ENCODE measurements around the gene CHURC1.

The CHURC1 gene

GRCh38 chr14:64919618-64920017 lies 5.4 kb downstream of the CHURC1 start:
- H3K56ac ChIP-seq (ENCODE audit: low read length) = no peak overlapping the region
- H4K5ac ChIP-seq (ENCODE audit: low read length) = no peak overlapping the region
- H3K23ac ChIP-seq (ENCODE audit: low read length) = no peak overlapping the region
- no peak overlapping the region for H3K4me2 ChIP-seq (ENCODE audit: low read length)
- H2BK120ac ChIP-seq (ENCODE audit: low read depth, low read length) = no peak overlapping the region
- DNase-seq = peak; percentile 38
- no peak overlapping the region for H3K4me3 ChIP-seq (ENCODE audit: low read length)
- H4K8ac ChIP-seq (ENCODE audit: low read depth, low read length) = no peak overlapping the region
- no peak overlapping the region for H2BK5ac ChIP-seq (ENCODE audit: low read length)
- H3K18ac ChIP-seq (ENCODE audit: low read length) = no peak overlapping the region
- peaks cover 11% of the 10 kb centered on the region for H3K79me1 ChIP-seq (ENCODE audit: low read length)
- no peaks in the 10 kb centered on the region for H3K36me3 ChIP-seq (ENCODE audit: control insufficient read depth, insufficient read depth, low read length)
- no peak overlapping the region for H2AK5ac ChIP-seq (ENCODE audit: low read length)
- peaks cover 2% of the 10 kb centered on the region for H3K4me1 ChIP-seq (ENCODE audit: control insufficient read depth, low read depth, low read length)
- no peak overlapping the region for H3K27ac ChIP-seq (ENCODE audit: low read depth, low read length)
- no peak overlapping the region for H3K4ac ChIP-seq (ENCODE audit: low read depth, low read length)
- no CpG with 5 or more reads among the region's 5 CpGs for WGBS (ENCODE audit: extremely low coverage, insufficient coverage, low lambda C conversion rate)
- H2BK15ac ChIP-seq (replicated peaks; ENCODE audit: low read depth) = no peak overlapping the region
- H3K9ac ChIP-seq (ENCODE audit: low read length) = no peak overlapping the region
- no peaks in the 10 kb centered on the region for H3K27me3 ChIP-seq (ENCODE audit: insufficient read depth, low read length, poor library complexity)
- peaks cover 12% of the 10 kb centered on the region for H3K79me2 ChIP-seq (ENCODE audit: control insufficient read depth, insufficient read depth, low read length)

DNA sequence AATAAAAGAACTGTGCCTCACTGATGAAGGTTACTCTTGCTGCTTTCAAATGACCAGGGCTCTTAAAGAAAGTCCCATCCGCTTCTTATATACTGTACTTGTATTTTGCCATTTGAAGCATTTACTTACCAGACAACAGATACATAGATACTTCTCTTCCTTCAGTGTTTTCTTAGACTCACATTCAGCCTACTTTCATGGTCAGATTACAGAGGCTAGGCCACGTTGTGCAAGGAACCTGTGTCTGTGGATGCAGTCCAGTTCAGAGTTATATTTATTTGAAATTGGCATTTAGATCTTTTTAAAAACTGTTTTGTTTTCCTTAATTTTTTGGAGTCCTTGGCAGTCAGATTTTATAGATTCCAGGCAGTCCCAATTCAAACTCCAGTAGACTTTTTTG lies 6.2 kb downstream of the CHURC1 start:
- no peak overlapping the region for H2BK120ac ChIP-seq (ENCODE audit: low read depth, low read length)

DNA sequence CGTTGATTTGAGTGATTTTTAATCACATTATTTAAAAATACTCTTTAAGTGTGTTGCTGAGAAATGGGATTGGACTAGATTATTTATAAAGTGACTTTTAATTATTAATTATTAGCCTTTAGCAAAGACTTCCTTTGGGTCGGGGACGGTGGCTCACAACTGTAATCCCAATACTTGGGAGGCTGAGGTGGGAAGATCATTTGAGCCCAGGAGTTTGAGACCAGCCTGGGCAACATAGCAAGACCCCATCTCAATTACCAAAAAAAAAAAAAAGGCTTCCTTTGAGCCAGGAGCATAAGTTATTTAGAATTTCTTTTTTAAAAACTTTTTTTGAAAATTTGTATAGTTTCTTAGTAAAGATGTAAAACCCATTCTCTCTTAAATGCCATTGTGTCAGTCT lies 8.8 kb downstream of the CHURC1 start:
- no peak overlapping the region for H2BK120ac ChIP-seq (ENCODE audit: low read depth, low read length)
- peaks cover 1% of the 10 kb centered on the region for H3K79me2 ChIP-seq (ENCODE audit: control insufficient read depth, insufficient read depth, low read length)
- no peaks in the 10 kb centered on the region for H3K27me3 ChIP-seq (ENCODE audit: insufficient read depth, low read length, poor library complexity)
- H3K4me2 ChIP-seq (ENCODE audit: low read length) = no peak overlapping the region
- H3K79me1 ChIP-seq (ENCODE audit: low read length) = peaks cover 3% of the 10 kb centered on the region
- H3K4ac ChIP-seq (ENCODE audit: low read depth, low read length) = no peak overlapping the region
- WGBS (ENCODE audit: extremely low coverage, insufficient coverage, low lambda C conversion rate) = no CpG with 5 or more reads among the region's 3 CpGs
- H2BK15ac ChIP-seq (replicated peaks; ENCODE audit: low read depth) = no peak overlapping the region
- H3K9ac ChIP-seq (ENCODE audit: low read length) = no peak overlapping the region
- no peak overlapping the region for H3K18ac ChIP-seq (ENCODE audit: low read length)
- no peak overlapping the region for H3K56ac ChIP-seq (ENCODE audit: low read length)
- H2BK5ac ChIP-seq (ENCODE audit: low read length) = no peak overlapping the region
- peaks cover 2% of the 10 kb centered on the region for H3K36me3 ChIP-seq (ENCODE audit: control insufficient read depth, insufficient read depth, low read length)
- no peak overlapping the region for H4K8ac ChIP-seq (ENCODE audit: low read depth, low read length)
- no peak overlapping the region for H3K27ac ChIP-seq (ENCODE audit: low read depth, low read length)
- H3K4me1 ChIP-seq (ENCODE audit: control insufficient read depth, low read depth, low read length) = no peaks in the 10 kb centered on the region
- H2AK5ac ChIP-seq (ENCODE audit: low read length) = no peak overlapping the region
- H3K4me3 ChIP-seq (ENCODE audit: low read length) = no peak overlapping the region
- DNase-seq = no peak
- no peak overlapping the region for H3K23ac ChIP-seq (ENCODE audit: low read length)
- no peak overlapping the region for H4K5ac ChIP-seq (ENCODE audit: low read length)

More for the DNA sequence above, 6.2 kb downstream of the CHURC1 start:
- Histone ChIP-seq H3K36me3 (ENCODE audit: control insufficient read depth, insufficient read depth, low read length) (no peaks in the 10 kb centered on the region), H3K9ac (ENCODE audit: low read length) (no peak overlapping the region), H2AK5ac (ENCODE audit: low read length) (no peak overlapping the region), H3K4me1 (ENCODE audit: control insufficient read depth, low read depth, low read length) (no peaks in the 10 kb centered on the region), H3K79me2 (ENCODE audit: control insufficient read depth, insufficient read depth, low read length) (peaks cover 4% of the 10 kb centered on the region), H3K56ac (ENCODE audit: low read length) (no peak overlapping the region), H4K5ac (ENCODE audit: low read length) (no peak overlapping the region), H2BK15ac (replicated peaks; ENCODE audit: low read depth) (no peak overlapping the region), H3K27me3 (ENCODE audit: insufficient read depth, low read length, poor library complexity) (no peaks in the 10 kb centered on the region), H3K18ac (ENCODE audit: low read length) (no peak overlapping the region), H2BK5ac (ENCODE audit: low read length) (no peak overlapping the region), H3K4me2 (ENCODE audit: low read length) (no peak overlapping the region), H4K8ac (ENCODE audit: low read depth, low read length) (no peak overlapping the region), H3K79me1 (ENCODE audit: low read length) (peaks cover 6% of the 10 kb centered on the region), H3K27ac (ENCODE audit: low read depth, low read length) (no peak overlapping the region), H3K23ac (ENCODE audit: low read length) (no peak overlapping the region), H3K4me3 (ENCODE audit: low read length) (no peak overlapping the region), H3K4ac (ENCODE audit: low read depth, low read length) (no peak overlapping the region)
- no peak for DNase-seq
- no CpG with 5 or more reads among the region's 2 CpGs for WGBS (ENCODE audit: extremely low coverage, insufficient coverage, low lambda C conversion rate)

GRCh38 chr14:64926398-64926995 lies 12.2 kb downstream of the CHURC1 start:
- Histone ChIP-seq H3K27me3 (ENCODE audit: insufficient read depth, low read length, poor library complexity) (no peaks in the 10 kb centered on the region), H3K56ac (ENCODE audit: low read length) (no peak overlapping the region), H4K8ac (ENCODE audit: low read depth, low read length) (no peak overlapping the region), H4K5ac (ENCODE audit: low read length) (no peak overlapping the region), H3K4ac (ENCODE audit: low read depth, low read length) (no peak overlapping the region), H2AK5ac (ENCODE audit: low read length) (no peak overlapping the region), H2BK5ac (ENCODE audit: low read length) (no peak overlapping the region), H3K27ac (ENCODE audit: low read depth, low read length) (no peak overlapping the region), H3K23ac (ENCODE audit: low read length) (no peak overlapping the region), H3K4me3 (ENCODE audit: low read length) (no peak overlapping the region), H2BK15ac (replicated peaks; ENCODE audit: low read depth) (no peak overlapping the region), H3K9ac (ENCODE audit: low read length) (no peak overlapping the region), H3K79me2 (ENCODE audit: control insufficient read depth, insufficient read depth, low read length) (no peaks in the 10 kb centered on the region), H3K4me1 (ENCODE audit: control insufficient read depth, low read depth, low read length) (no peaks in the 10 kb centered on the region), H3K4me2 (ENCODE audit: low read length) (no peak overlapping the region), H3K36me3 (ENCODE audit: control insufficient read depth, insufficient read depth, low read length) (peaks cover 2% of the 10 kb centered on the region), H3K79me1 (ENCODE audit: low read length) (peaks cover 1% of the 10 kb centered on the region), H2BK120ac (ENCODE audit: low read depth, low read length) (no peak overlapping the region), H3K18ac (ENCODE audit: low read length) (no peak overlapping the region)
- DNase-seq = no peak
- no CpG with 5 or more reads among the region's 4 CpGs for WGBS (ENCODE audit: extremely low coverage, insufficient coverage, low lambda C conversion rate)

- no peak overlapping the region for H3K9ac ChIP-seq (ENCODE audit: low read length)
- no peaks in the 10 kb centered on the region for H3K27me3 ChIP-seq (ENCODE audit: insufficient read depth, low read length, poor library complexity)
- H4K5ac ChIP-seq (ENCODE audit: low read length) = no peak overlapping the region
- H3K4me3 ChIP-seq (ENCODE audit: low read length) = no peak overlapping the region
- no peak overlapping the region for H3K56ac ChIP-seq (ENCODE audit: low read length)
- H2AK5ac ChIP-seq (ENCODE audit: low read length) = no peak overlapping the region
- H3K4me1 ChIP-seq (ENCODE audit: control insufficient read depth, low read depth, low read length) = no peaks in the 10 kb centered on the region
- H2BK120ac ChIP-seq (ENCODE audit: low read depth, low read length) = no peak overlapping the region
- WGBS (ENCODE audit: extremely low coverage, insufficient coverage, low lambda C conversion rate) = no CpG with 5 or more reads among the region's 3 CpGs
- H3K18ac ChIP-seq (ENCODE audit: low read length) = no peak overlapping the region
- no peaks in the 10 kb centered on the region for H3K79me2 ChIP-seq (ENCODE audit: control insufficient read depth, insufficient read depth, low read length)
- no peaks in the 10 kb centered on the region for H3K79me1 ChIP-seq (ENCODE audit: low read length)
- H3K27ac ChIP-seq (ENCODE audit: low read depth, low read length) = no peak overlapping the region
- no peak overlapping the region for H3K23ac ChIP-seq (ENCODE audit: low read length)
- H3K36me3 ChIP-seq (ENCODE audit: control insufficient read depth, insufficient read depth, low read length) = peaks cover 2% of the 10 kb centered on the region
- no peak overlapping the region for H3K4me2 ChIP-seq (ENCODE audit: low read length)
- no peak for DNase-seq
- H2BK15ac ChIP-seq (replicated peaks; ENCODE audit: low read depth) = no peak overlapping the region
- H2BK5ac ChIP-seq (ENCODE audit: low read length) = no peak overlapping the region
- H3K4ac ChIP-seq (ENCODE audit: low read depth, low read length) = no peak overlapping the region
- no peak overlapping the region for H4K8ac ChIP-seq (ENCODE audit: low read depth, low read length)
Measured at GRCh38 chr14:64927031-64927430, 12.8 kb downstream of the CHURC1 start.

Measured in mesendoderm (in vitro differentiated cells).